Type B pancreatic cell (in vitro differentiated cells): ENCODE measurements around the gene ARHGAP19. TPM values are rescaled to one million over a fixed set of nuclear protein-coding genes. Genes with fewer than 3 reads are reported as not detected.

ENCODE experiments used
- DNase-seq: peaks from one replicate; pipeline ENCODE4 v3.0.0; 2021; ENCODE audit warnings: mixed read lengths; ENCODE audit not compliant: unreplicated experiment; ENCODE audit errors: extremely low spot score
- H3K27ac Mint-ChIP-seq: 2 replicates; pipeline ENCODE4 v1.8.0; 2021; ENCODE audit warnings: mild to moderate bottlenecking, mixed read lengths
- H3K27me3 Mint-ChIP-seq: 2 replicates; pipeline ENCODE4 v1.8.0; 2021; ENCODE audit warnings: mixed read lengths
- H3K36me3 Mint-ChIP-seq: 2 replicates; pipeline ENCODE4 v1.8.0; 2021; ENCODE audit warnings: mixed read lengths
- H3K4me1 Mint-ChIP-seq: one replicate; pipeline ENCODE4 v1.8.0; 2021; ENCODE audit warnings: mixed read lengths; ENCODE audit not compliant: unreplicated experiment
- H3K4me3 Mint-ChIP-seq: 2 replicates; pipeline ENCODE4 v1.8.0; 2021; ENCODE audit warnings: mild to moderate bottlenecking, mixed read lengths
- H3K9me3 Mint-ChIP-seq: 2 replicates; pipeline ENCODE4 v1.8.0; 2021; ENCODE audit warnings: mixed read lengths
- CTCF ChIP-seq: fragments of 200-600 bp; sonication (generic); conservative IDR thresholded peaks from 2 replicates; pipeline ENCODE4 v1.5.0; 2021; ENCODE audit warnings: antibody characterized with exemption, mild to moderate bottlenecking
- total RNA-seq: library from RNA; stranded (reverse); gene quantifications from 2 replicates; pipeline ENCODE4 v1.2.1, GENCODE V29; 2021; ENCODE audit warnings: low replicate concordance

ARHGAP19 gene
- total RNA-seq, 1 donor from 2014 or later = 19.8 TPM

GRCh38 chr10:97336006-97336405 is 43.6 kb upstream of the ARHGAP19 start:
- Mint-ChIP-seq H3K27ac (peak overlapping the region; percentile 98), H3K4me1 (peaks cover 37% of the 10 kb centered on the region), H3K27me3 (peaks cover 41% of the 10 kb centered on the region)

GRCh38 chr10:97335188-97335619 is 42.8 kb upstream of the ARHGAP19 start:
- Mint-ChIP-seq H3K9me3 (no peaks in the 10 kb centered on the region), H3K4me1 (peaks cover 38% of the 10 kb centered on the region), H3K4me3 (peak overlapping the region; percentile 74), H3K27me3 (peaks cover 41% of the 10 kb centered on the region), H3K27ac (peak overlapping the region; percentile 98), H3K36me3 (peaks cover 11% of the 10 kb centered on the region)
- no peak for TF ChIP-seq CTCF
- no peak for DNase-seq

More at GRCh38 chr10:97336006-97336405, 43.6 kb upstream of the ARHGAP19 start:
- Mint-ChIP-seq H3K9me3 (no peaks in the 10 kb centered on the region), H3K36me3 (peaks cover 11% of the 10 kb centered on the region), H3K4me3 (peak overlapping the region; percentile 85)
- TF ChIP-seq CTCF = no peak
- DNase-seq = no peak

- Mint-ChIP-seq H3K27ac (peak within 1 kb of the TSS; percentile 98), H3K4me1 (peaks cover 42% of the 10 kb centered on the region), H3K9me3 (no peaks in the 10 kb centered on the region), H3K4me3 (peak within 1 kb of the TSS; percentile 94), H3K27me3 (peaks cover 41% of the 10 kb centered on the region), H3K36me3 (peaks cover 16% of the 10 kb centered on the region)
- peak; percentile 91 for DNase-seq
- TF ChIP-seq CTCF = no peak
These were observed 42.1 kb upstream of the ARHGAP19 start, which contains the start of gene FRAT2 for GRCh38 chr10:97334370-97335175. FRAT2 (minus strand) TSS chr10:97334729; CDS start chr10:97334572, 157 bp downstream.

GRCh38 chr10:97333601-97334369 is 41.3 kb upstream of the ARHGAP19 start:
- peak overlapping the region; percentile 94 for H3K4me3 Mint-ChIP-seq
- peak; percentile 0 for TF ChIP-seq CTCF
- peaks cover 49% of the 10 kb centered on the region for H3K4me1 Mint-ChIP-seq
- H3K9me3 Mint-ChIP-seq = no peaks in the 10 kb centered on the region
- DNase-seq = no peak
- H3K27ac Mint-ChIP-seq = peak overlapping the region; percentile 98
- H3K27me3 Mint-ChIP-seq = peaks cover 35% of the 10 kb centered on the region
- peaks cover 21% of the 10 kb centered on the region for H3K36me3 Mint-ChIP-seq

GRCh38 chr10:97333351-97333600 is 40.8 kb upstream of the ARHGAP19 start:
- Mint-ChIP-seq H3K4me3 (peak overlapping the region; percentile 94), H3K27me3 (peaks cover 30% of the 10 kb centered on the region), H3K27ac (peak overlapping the region; percentile 98), H3K9me3 (no peaks in the 10 kb centered on the region), H3K4me1 (peaks cover 52% of the 10 kb centered on the region), H3K36me3 (peaks cover 21% of the 10 kb centered on the region)
- DNase-seq = no peak
- peak; percentile 43 for TF ChIP-seq CTCF
